A549 (cell line): Measurements from ENCODE around the gene ANKRD33B.

Experiments used
- CBX2 ChIP-seq: fragments of 200-600 bp; sonication (generic); IDR thresholded peaks from 2 replicates; pipeline ENCODE4 v1.6.1; 2016; ENCODE audit warnings: low read depth, mild to moderate bottlenecking, borderline replicate concordance
- CHD2 ChIP-seq: fragments of 150-350 bp; IDR thresholded peaks from 2 replicates; pipeline ENCODE4 v1.6.1; 2014; ENCODE audit warnings: low read length; ENCODE audit not compliant: partially characterized antibody
- EP300 ChIP-seq, 2 experiments: fragments of >200 bp; sonication (Bioruptor Twin); formaldehyde crosslinking; IDR thresholded peaks; 2 replicates in 1 of 2; 3 replicates in 1 of 2; pipeline ENCODE4 v1.6.1; 2016 to 2017
- MAFK ChIP-seq: fragments of 450-650 bp; IDR thresholded peaks from 2 replicates; pipeline ENCODE4 v1.6.1; 2014; ENCODE audit not compliant: partially characterized antibody
- POLR2A ChIP-seq: IDR thresholded peaks from 2 replicates; pipeline ENCODE4 v1.6.1; 2012; ENCODE audit warnings: mild to moderate bottlenecking, low read length
- TF ChIP-seq, protein P1 (sequence below): fragments of >200 bp; sonication (Bioruptor Twin); formaldehyde crosslinking; IDR thresholded peaks from 3 replicates; pipeline ENCODE4 v1.5.1; 2016
- TF ChIP-seq, protein P2 (sequence below): fragments of 200-600 bp; sonication (generic); IDR thresholded peaks from 2 replicates; pipeline ENCODE4 v1.6.1; 2016; ENCODE audit warnings: antibody characterized with exemption, mild to moderate bottlenecking, moderate library complexity

DNA sequence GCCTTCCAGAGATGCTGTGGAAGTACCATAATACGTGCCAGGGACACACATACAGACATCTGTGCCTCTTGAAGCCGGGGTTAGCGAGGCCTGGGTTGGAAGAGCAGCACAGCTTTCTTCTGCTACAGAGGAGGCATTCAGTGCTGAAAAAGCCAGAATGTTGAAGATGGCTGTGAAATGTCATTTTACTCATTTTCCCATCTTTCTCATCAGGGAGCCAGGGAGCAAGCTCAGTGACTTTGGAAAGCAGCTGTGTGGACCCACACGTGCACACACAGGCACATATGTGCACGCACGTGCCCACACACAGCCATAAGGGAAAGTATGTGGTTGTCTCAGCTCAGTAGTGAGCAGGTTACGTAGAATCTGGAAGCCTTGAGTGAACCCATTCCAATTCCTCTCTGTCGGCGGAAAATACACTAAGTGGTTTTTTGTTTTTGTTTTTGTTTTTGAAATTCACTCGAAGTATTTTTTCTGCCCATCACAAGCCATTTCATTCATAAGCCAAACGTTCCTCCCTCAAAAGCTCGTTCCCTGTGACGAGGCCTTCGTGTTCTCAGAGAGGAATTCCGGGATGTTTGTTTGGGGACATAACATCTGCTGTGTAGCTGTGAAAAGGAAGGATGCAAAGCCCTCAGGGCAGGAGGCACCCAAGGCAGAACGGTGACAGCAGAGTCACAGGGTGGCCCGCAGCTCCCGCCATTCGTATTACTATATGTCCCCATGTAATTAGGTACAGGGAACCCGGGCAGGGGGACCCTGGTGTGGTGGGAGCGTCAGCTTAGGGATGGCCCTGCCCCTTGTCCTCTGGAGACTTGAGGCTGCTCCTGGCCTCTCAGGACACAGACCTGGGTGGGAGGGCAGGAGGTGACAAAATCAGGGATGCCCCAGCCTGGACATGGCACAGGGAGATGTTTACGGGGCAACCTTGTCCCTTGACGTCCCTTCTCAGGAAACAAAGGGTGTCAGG lies 29.0 kb upstream of the ANKRD33B start:
- TF ChIP-seq, protein P1, sequence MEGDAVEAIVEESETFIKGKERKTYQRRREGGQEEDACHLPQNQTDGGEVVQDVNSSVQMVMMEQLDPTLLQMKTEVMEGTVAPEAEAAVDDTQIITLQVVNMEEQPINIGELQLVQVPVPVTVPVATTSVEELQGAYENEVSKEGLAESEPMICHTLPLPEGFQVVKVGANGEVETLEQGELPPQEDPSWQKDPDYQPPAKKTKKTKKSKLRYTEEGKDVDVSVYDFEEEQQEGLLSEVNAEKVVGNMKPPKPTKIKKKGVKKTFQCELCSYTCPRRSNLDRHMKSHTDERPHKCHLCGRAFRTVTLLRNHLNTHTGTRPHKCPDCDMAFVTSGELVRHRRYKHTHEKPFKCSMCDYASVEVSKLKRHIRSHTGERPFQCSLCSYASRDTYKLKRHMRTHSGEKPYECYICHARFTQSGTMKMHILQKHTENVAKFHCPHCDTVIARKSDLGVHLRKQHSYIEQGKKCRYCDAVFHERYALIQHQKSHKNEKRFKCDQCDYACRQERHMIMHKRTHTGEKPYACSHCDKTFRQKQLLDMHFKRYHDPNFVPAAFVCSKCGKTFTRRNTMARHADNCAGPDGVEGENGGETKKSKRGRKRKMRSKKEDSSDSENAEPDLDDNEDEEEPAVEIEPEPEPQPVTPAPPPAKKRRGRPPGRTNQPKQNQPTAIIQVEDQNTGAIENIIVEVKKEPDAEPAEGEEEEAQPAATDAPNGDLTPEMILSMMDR: no peak
- TF ChIP-seq EP300 (IDR thresholded peaks at IDR 0.05) (no peak), CBX2 (no peak), POLR2A (no peak), MAFK (no peak), CHD2 (no peak)
- TF ChIP-seq, protein P2, sequence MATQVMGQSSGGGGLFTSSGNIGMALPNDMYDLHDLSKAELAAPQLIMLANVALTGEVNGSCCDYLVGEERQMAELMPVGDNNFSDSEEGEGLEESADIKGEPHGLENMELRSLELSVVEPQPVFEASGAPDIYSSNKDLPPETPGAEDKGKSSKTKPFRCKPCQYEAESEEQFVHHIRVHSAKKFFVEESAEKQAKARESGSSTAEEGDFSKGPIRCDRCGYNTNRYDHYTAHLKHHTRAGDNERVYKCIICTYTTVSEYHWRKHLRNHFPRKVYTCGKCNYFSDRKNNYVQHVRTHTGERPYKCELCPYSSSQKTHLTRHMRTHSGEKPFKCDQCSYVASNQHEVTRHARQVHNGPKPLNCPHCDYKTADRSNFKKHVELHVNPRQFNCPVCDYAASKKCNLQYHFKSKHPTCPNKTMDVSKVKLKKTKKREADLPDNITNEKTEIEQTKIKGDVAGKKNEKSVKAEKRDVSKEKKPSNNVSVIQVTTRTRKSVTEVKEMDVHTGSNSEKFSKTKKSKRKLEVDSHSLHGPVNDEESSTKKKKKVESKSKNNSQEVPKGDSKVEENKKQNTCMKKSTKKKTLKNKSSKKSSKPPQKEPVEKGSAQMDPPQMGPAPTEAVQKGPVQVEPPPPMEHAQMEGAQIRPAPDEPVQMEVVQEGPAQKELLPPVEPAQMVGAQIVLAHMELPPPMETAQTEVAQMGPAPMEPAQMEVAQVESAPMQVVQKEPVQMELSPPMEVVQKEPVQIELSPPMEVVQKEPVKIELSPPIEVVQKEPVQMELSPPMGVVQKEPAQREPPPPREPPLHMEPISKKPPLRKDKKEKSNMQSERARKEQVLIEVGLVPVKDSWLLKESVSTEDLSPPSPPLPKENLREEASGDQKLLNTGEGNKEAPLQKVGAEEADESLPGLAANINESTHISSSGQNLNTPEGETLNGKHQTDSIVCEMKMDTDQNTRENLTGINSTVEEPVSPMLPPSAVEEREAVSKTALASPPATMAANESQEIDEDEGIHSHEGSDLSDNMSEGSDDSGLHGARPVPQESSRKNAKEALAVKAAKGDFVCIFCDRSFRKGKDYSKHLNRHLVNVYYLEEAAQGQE: no peak
